PC-3 (cell line): ENCODE data around the gene PACRG. TPM values are rescaled to one million over a fixed set of nuclear protein-coding genes. Genes with fewer than 3 reads are reported as not detected.

Experiments
- ATAC-seq: fragments of 200-7000 bp; cut with Tn5 transposase; 2 replicates; pipeline ENCODE4 v1.9.1; 2020; ENCODE audit warnings: mild to moderate bottlenecking, moderate library complexity
- BruUV-seq: library from RNA; stranded (reverse); fragments of 400-500 nt; replicated peaks from 2 replicates; lab custom pipeline; 2021; lab: Mats Ljungman, UMichigan
- CTCF ChIA-PET: fragments of 300-600 bp; sonication (Branson Sonifier 250); formaldehyde crosslinking; loops from one replicate; lab custom pipeline; 2022; ENCODE audit warnings: antibody characterized with exemption; lab: Charles Lee
- POLR2A ChIA-PET: fragments of 300-600 bp; sonication (Branson Sonifier 250); formaldehyde crosslinking; loops from one replicate; lab custom pipeline; 2022; ENCODE audit warnings: antibody characterized with exemption; ENCODE audit not compliant: unreplicated experiment; lab: Charles Lee
- DNase-seq: peaks from one replicate; pipeline ENCODE4 v3.0.0-alpha.2; 2015
- H2AFZ ChIP-seq: fragments of 300-600 bp; sonication (generic); 2 replicates; pipeline ENCODE4 v1.6.0; 2016; ENCODE audit warnings: antibody characterized with exemption, low read length
- H3F3A ChIP-seq: fragments of 300-600 bp; sonication (generic); one replicate; pipeline ENCODE4 v1.6.0; 2017; ENCODE audit warnings: antibody characterized with exemption, low read length, control low read depth, mild to moderate bottlenecking; ENCODE audit not compliant: unreplicated experiment
- H3K27ac ChIP-seq: fragments of 300-600 bp; sonication (generic); 2 replicates; pipeline ENCODE4 v1.5.1; 2016; ENCODE audit warnings: mild to moderate bottlenecking, low read length
- H3K27me3 ChIP-seq: fragments of 300-600 bp; sonication (generic); 2 replicates; pipeline ENCODE4 v1.6.1; 2016; ENCODE audit warnings: low read length, mixed read lengths
- H3K36me3 ChIP-seq: fragments of 300-600 bp; sonication (generic); 2 replicates; pipeline ENCODE4 v1.6.1; 2016; ENCODE audit warnings: low read depth, mixed run types, low read length, mixed read lengths
- H3K4me1 ChIP-seq: fragments of 300-600 bp; sonication (generic); 2 replicates; pipeline ENCODE4 v1.5.1; 2016; ENCODE audit warnings: low read length; ENCODE audit not compliant: insufficient read depth
- H3K4me2 ChIP-seq: fragments of 300-600 bp; sonication (generic); 2 replicates; pipeline ENCODE4 v1.6.0; 2016; ENCODE audit warnings: low read length
- H3K4me3 ChIP-seq: fragments of 300-600 bp; sonication (generic); 2 replicates; pipeline ENCODE4 v1.5.1; 2016; ENCODE audit warnings: mild to moderate bottlenecking, low read length, mixed read lengths
- H3K79me2 ChIP-seq: fragments of 300-600 bp; sonication (generic); 2 replicates; pipeline ENCODE4 v1.6.1; 2017; ENCODE audit warnings: low read length, mixed read lengths
- H3K9ac ChIP-seq: fragments of 300-600 bp; sonication (generic); 2 replicates; pipeline ENCODE4 v1.6.0; 2016; ENCODE audit warnings: mild to moderate bottlenecking, low read length
- H3K9me2 ChIP-seq: fragments of 300-600 bp; sonication (generic); replicated peaks from 2 replicates; pipeline ENCODE4 v1.6.1; 2016; ENCODE audit warnings: mixed run types, low read length, mixed read lengths
- H3K9me3 ChIP-seq: fragments of 300-600 bp; sonication (generic); 2 replicates; pipeline ENCODE4 v1.6.1; 2016; ENCODE audit warnings: low read length, mixed read lengths
- H4K20me1 ChIP-seq: fragments of 300-600 bp; sonication (generic); 2 replicates; pipeline ENCODE4 v1.6.1; 2016; ENCODE audit warnings: low read length, mixed read lengths
- CTCF ChIP-seq: fragments of 300-600 bp; sonication (generic); conservative IDR thresholded peaks from 2 replicates; pipeline ENCODE4 v1.5.1; 2017; ENCODE audit warnings: antibody characterized with exemption, low read depth, mild to moderate bottlenecking, low read length
- EZH2 ChIP-seq: fragments of 300-600 bp; sonication (generic); IDR thresholded peaks from one replicate; pipeline ENCODE4 v1.6.1; 2017; ENCODE audit warnings: antibody characterized with exemption, mild to moderate bottlenecking, low read length; ENCODE audit not compliant: unreplicated experiment
- EZH2phosphoT487 ChIP-seq: fragments of 300-600 bp; sonication (generic); IDR thresholded peaks from 2 replicates; pipeline ENCODE4 v1.6.1; 2018; ENCODE audit warnings: mild to moderate bottlenecking, antibody characterized with exemption, low read length, borderline replicate concordance
- intact Hi-C: fragments of 100-400 bp; cut with micrococcal nuclease; formaldehyde crosslinking; loops from 2 replicates; pipeline ENCODE4 v1.9.0; 2023
- total RNA-seq: library from RNA; depleted of rRNA; stranded (reverse); fragments of >200 nt; gene quantifications from 2 replicates; pipeline ENCODE4 v1.2.3, GENCODE V29; 2014

The PACRG gene
- total RNA-seq, 1 experiment from 2014 or later: not detected

- Histone ChIP-seq H2AFZ (no peak overlapping the region), H3K9me2 (no peaks in the 10 kb centered on the region), H3K9ac (no peak overlapping the region), H4K20me1 (no peaks in the 10 kb centered on the region), H3K9me3 (no peaks in the 10 kb centered on the region), H3K36me3 (no peaks in the 10 kb centered on the region), H3K27ac (no peak overlapping the region), H3F3A (no peaks in the 10 kb centered on the region), H3K27me3 (peaks cover 24% of the 10 kb centered on the region), H3K4me2 (no peak overlapping the region), H3K4me3 (no peak overlapping the region), H3K4me1 (no peaks in the 10 kb centered on the region), H3K79me2 (no peaks in the 10 kb centered on the region)
- ChIA-PET POLR2A (no interaction called here), CTCF (interaction anchor here (0.6 kb wide), 1 partner anchor 1834 kb away, joined by 3 read pairs; no protein-coding TSS in a partner anchor)
- intact Hi-C loops: no loop called here
- no TSS peak for BruUV-seq
- TF ChIP-seq CTCF (peak; percentile 35; the same call in 1 of the 2 replicates), EZH2phosphoT487 (no peak)
- ATAC-seq (no peak), DNase-seq (peak; percentile 3)
These were observed 392.4 kb downstream of the PACRG start for GRCh38 chr6:163120223-163120622.

GRCh38 chr6:163121270-163121669 is 393.5 kb downstream of the PACRG start:
- ChIA-PET POLR2A (no interaction called here), CTCF (no interaction called here)
- Histone ChIP-seq H3K27me3 (peaks cover 31% of the 10 kb centered on the region), H3F3A (no peaks in the 10 kb centered on the region), H3K79me2 (no peaks in the 10 kb centered on the region), H4K20me1 (no peaks in the 10 kb centered on the region), H3K27ac (no peak overlapping the region), H3K9me3 (no peaks in the 10 kb centered on the region), H3K4me1 (no peaks in the 10 kb centered on the region), H3K9ac (no peak overlapping the region), H3K36me3 (no peaks in the 10 kb centered on the region), H3K9me2 (no peaks in the 10 kb centered on the region), H3K4me3 (no peak overlapping the region), H2AFZ (no peak overlapping the region), H3K4me2 (no peak overlapping the region)
- BruUV-seq: no TSS peak
- no peak for DNase-seq
- no peak for ATAC-seq
- intact Hi-C loops: no loop called here
- TF ChIP-seq EZH2 (no peak), CTCF (no peak), EZH2phosphoT487 (no peak)

GRCh38 chr6:163122365-163122764 is 394.6 kb downstream of the PACRG start:
- H3K36me3 ChIP-seq: no peaks in the 10 kb centered on the region

More at GRCh38 chr6:163122365-163122764, 394.6 kb downstream of the PACRG start:
- ChIA-PET POLR2A (no interaction called here), CTCF (no interaction called here)
- H2AFZ ChIP-seq: no peak overlapping the region
- H3K9ac ChIP-seq: no peak overlapping the region
- ATAC-seq (no peak), DNase-seq (no peak)
- no peaks in the 10 kb centered on the region for H3K9me2 ChIP-seq
- H3K79me2 ChIP-seq: no peaks in the 10 kb centered on the region
- no peaks in the 10 kb centered on the region for H3K4me1 ChIP-seq
- H3K27me3 ChIP-seq: peaks cover 31% of the 10 kb centered on the region
- no peak overlapping the region for H3K4me2 ChIP-seq
- BruUV-seq: no TSS peak
- intact Hi-C loops: no loop called here
- no peak overlapping the region for H3K4me3 ChIP-seq
- no peaks in the 10 kb centered on the region for H3K9me3 ChIP-seq
- no peak overlapping the region for H3K27ac ChIP-seq
- TF ChIP-seq EZH2 (no peak), EZH2phosphoT487 (no peak), CTCF (no peak)
- H3F3A ChIP-seq: no peaks in the 10 kb centered on the region
- no peaks in the 10 kb centered on the region for H4K20me1 ChIP-seq
